Tibial nerve (tissue), 4 donors: ENCODE measurements around the gene KCNQ1. TPM values are rescaled to one million over a fixed set of nuclear protein-coding genes. Genes with fewer than 3 reads are reported as not detected.

Experiments
- DNase-seq, 2 donors: peaks; one replicate each; pipeline ENCODE4 v3.0.0-alpha.2; 2019; ENCODE audit warnings: low spot score in 2 of 2
- H3K27ac ChIP-seq, 4 donors: fragments of 200-600 bp; sonication (generic) in 3 of 4; one replicate each; pipeline ENCODE4 v1.5.1; 2017 to 2019; ENCODE audit warnings: mild to moderate bottlenecking in 1 of 4
- H3K27me3 ChIP-seq, 2 donors: fragments of 200-600 bp; sonication (generic) in 1 of 2; one replicate each; pipeline versions ENCODE4 v1.5.1 to v1.6.0; 2017 to 2019
- H3K36me3 ChIP-seq, 3 donors: fragments of 200-600 bp; sonication (generic); one replicate each; pipeline ENCODE4 v1.5.1; 2018 to 2019
- H3K4me1 ChIP-seq, 4 donors: fragments of 200-600 bp; sonication (generic) in 3 of 4; one replicate each; pipeline ENCODE4 v1.5.1; 2017 to 2019
- H3K4me3 ChIP-seq, 4 donors: fragments of 200-600 bp; sonication (generic) in 3 of 4; one replicate each; pipeline ENCODE4 v1.5.1; 2017 to 2019; ENCODE audit warnings: mild to moderate bottlenecking in 1 of 4, moderate library complexity in 1 of 4
- H3K9me3 ChIP-seq, 4 donors: fragments of 200-600 bp; sonication (generic) in 3 of 4; one replicate each; pipeline ENCODE4 v1.5.1; 2017 to 2019
- CTCF ChIP-seq, 5 experiments: fragments of 200-600 bp in 3 of 5; fragments of 450-650 bp in 2 of 5; sonication (generic) in 3 of 5; IDR thresholded peaks; one replicate each; pipeline ENCODE4 v1.5.1; 2016 to 2019; ENCODE audit warnings: antibody characterized with exemption in 5 of 5, mild to moderate bottlenecking in 3 of 5, moderate library complexity in 2 of 5
- EP300 ChIP-seq, 2 donors: sonication (generic); formaldehyde crosslinking; IDR thresholded peaks; one replicate each; pipeline ENCODE4 v1.6.1; 2017; ENCODE audit warnings: antibody characterized with exemption in 2 of 2, mild to moderate bottlenecking in 1 of 2
- POLR2A ChIP-seq, 2 donors: fragments of 450-650 bp; IDR thresholded peaks; one replicate each; pipeline ENCODE4 v1.6.1; 2017; ENCODE audit warnings: antibody characterized with exemption in 2 of 2, mild to moderate bottlenecking in 2 of 2, moderate library complexity in 2 of 2
- WGBS, 2 donors: methylation state at CpG; one replicate each; pipeline ENCODE4 v1.1.5; 2018; 5-methylcytosine and 5-hydroxymethylcytosine counted together
- total RNA-seq, 4 donors: library from RNA; depleted of rRNA; stranded (reverse); fragments of >200 nt; gene quantifications; one replicate each; pipeline ENCODE4 v1.1.0, GENCODE V29; 2016

The KCNQ1 gene
- total RNA-seq, 4 donors from 2014 or later: 3.5 to 11.4 (median 7.5) TPM

GRCh38 chr11:2652333-2653197 is 207.8 kb downstream of the KCNQ1 start:
- no peak for DNase-seq
- Histone ChIP-seq H3K27ac (no peak overlapping the region), H3K4me3 (no peak overlapping the region), H3K27me3 (no peaks in the 10 kb centered on the region), H3K9me3 (peaks cover 0 to 99% (median 19%) of the 10 kb centered on the region in 4 donors), H3K4me1 (peaks cover 0 to 3% (median 0%) of the 10 kb centered on the region in 4 donors), H3K36me3 (no peaks in the 10 kb centered on the region)
- WGBS, 2 donors: 77 to 78% methylated on average over 11 of the region's 11 CpGs
- TF ChIP-seq CTCF (IDR thresholded peaks at IDR 0.05): no peak

- TF ChIP-seq CTCF (IDR thresholded peaks at IDR 0.05) (no peak), EP300 (IDR thresholded peaks at IDR 0.05) (no peak)
- Histone ChIP-seq H3K4me3 (no peak overlapping the region), H3K27me3 (no peaks in the 10 kb centered on the region), H3K4me1 (peaks cover 0 to 3% (median 0%) of the 10 kb centered on the region in 4 donors), H3K9me3 (peaks cover 0 to 99% (median 19%) of the 10 kb centered on the region in 4 donors), H3K27ac (no peak overlapping the region), H3K36me3 (no peaks in the 10 kb centered on the region)
- 53 to 56% methylated on average over 1 of the region's 1 CpG for WGBS, 2 donors
- no peak for DNase-seq
These were observed 208.4 kb downstream of the KCNQ1 start for GRCh38 chr11:2653198-2653551.

GRCh38 chr11:2653930-2654739 is 209.3 kb downstream of the KCNQ1 start:
- DNase-seq: no peak
- H3K27ac ChIP-seq: no peak overlapping the region
- no peaks in the 10 kb centered on the region for H3K27me3 ChIP-seq
- 93 to 95% methylated on average over 16 of the region's 16 CpGs for WGBS, 2 donors
- H3K4me3 ChIP-seq: no peak overlapping the region
- no peak for TF ChIP-seq POLR2A (IDR thresholded peaks at IDR 0.05)
- TF ChIP-seq CTCF (IDR thresholded peaks at IDR 0.05): no peak
- TF ChIP-seq EP300 (IDR thresholded peaks at IDR 0.05): no peak
- H3K9me3 ChIP-seq: peaks cover 0 to 99% (median 18%) of the 10 kb centered on the region in 4 donors
- no peaks in the 10 kb centered on the region for H3K36me3 ChIP-seq
- peaks cover 0 to 3% (median 0%) of the 10 kb centered on the region in 4 donors for H3K4me1 ChIP-seq

- H3K27ac ChIP-seq: no peak overlapping the region
- H3K27me3 ChIP-seq: no peaks in the 10 kb centered on the region
- H3K36me3 ChIP-seq: no peaks in the 10 kb centered on the region
- H3K9me3 ChIP-seq: peaks cover 0 to 99% (median 15%) of the 10 kb centered on the region in 4 donors
- no peak overlapping the region for H3K4me3 ChIP-seq
- whole genome bisulfite sequencing, 2 donors: 77 to 92% methylated on average over 6 of the region's 6 CpGs
- peaks cover 0 to 3% (median 0%) of the 10 kb centered on the region in 4 donors for H3K4me1 ChIP-seq
- DNase-seq: no peak
- TF ChIP-seq CTCF (IDR thresholded peaks at IDR 0.05): no peak
- TF ChIP-seq POLR2A (IDR thresholded peaks at IDR 0.05): no peak
- TF ChIP-seq EP300 (IDR thresholded peaks at IDR 0.05): no peak
These were observed 210.4 kb downstream of the KCNQ1 start for GRCh38 chr11:2655016-2655719.
